Hematopoietic multipotent progenitor cell (in vitro differentiated cells): ENCODE data around the gene DCP2. TPM values are rescaled to one million over a fixed set of nuclear protein-coding genes. Genes with fewer than 3 reads are reported as not detected.
"Not testable (repeated sequence)": the region's sequence is repeated elsewhere in the genome, so short reads cannot be mapped to it uniquely, and the experiment has no call there.

Experiments
- DNase-seq, 3 donors: peaks; one replicate each; pipeline ENCODE4 v3.0.0-alpha.2; 2011 to 2015; ENCODE audit warnings: low read depth in 2 of 3, low spot score in 2 of 3
- total RNA-seq: library from RNA; depleted of rRNA; stranded (reverse); fragments of >200 nt; gene quantifications from one replicate; pipeline ENCODE4 v1.2.3, GENCODE V29; 2012

DCP2 gene
- total RNA-seq: 39.9 TPM

GRCh38 chr5:112976432-112977309 is at the start of gene DCP2:
DCP2 (plus strand) TSS chr5:112976798; CDS start chr5:112976934, 136 bp downstream.
- peak; percentile 85 to 99 (median 98) for DNase-seq

DNA sequence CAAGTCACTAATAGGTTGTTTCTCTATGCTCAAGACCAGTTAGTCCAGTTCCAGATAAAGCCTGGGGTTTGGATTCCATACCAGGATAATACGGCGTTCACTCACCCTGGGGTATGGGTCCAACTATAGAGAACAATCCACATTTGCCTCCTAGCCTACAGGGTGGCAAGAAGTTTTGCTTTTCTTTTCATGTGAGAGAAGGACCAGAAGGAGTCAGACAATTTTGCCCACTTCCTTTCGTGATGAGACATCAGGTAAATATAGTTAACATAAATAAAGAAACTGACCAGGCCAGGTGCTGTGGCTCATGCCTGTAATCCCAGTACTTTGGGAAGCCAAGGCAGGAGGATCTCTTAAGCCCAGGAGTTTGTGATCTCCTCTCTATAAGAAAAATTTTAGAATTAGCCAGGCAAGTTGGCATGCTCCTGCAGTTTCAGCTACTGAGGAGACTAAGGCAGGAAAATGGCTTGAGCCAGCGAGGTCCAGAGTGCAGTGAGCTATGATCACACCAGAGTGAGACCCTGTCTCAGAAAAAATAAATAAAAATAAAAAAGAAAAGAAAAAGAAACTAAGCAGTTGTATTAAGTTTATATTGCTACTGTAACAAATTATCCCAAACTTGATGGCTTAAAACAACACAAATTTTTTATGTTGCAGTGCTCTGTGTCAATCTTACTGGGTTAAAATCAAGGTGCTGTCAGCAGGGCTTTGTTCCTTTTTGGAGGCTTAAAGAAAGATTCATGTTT is 47.1 kb upstream of the DCP2 start:
- no peak for DNase-seq

DNA sequence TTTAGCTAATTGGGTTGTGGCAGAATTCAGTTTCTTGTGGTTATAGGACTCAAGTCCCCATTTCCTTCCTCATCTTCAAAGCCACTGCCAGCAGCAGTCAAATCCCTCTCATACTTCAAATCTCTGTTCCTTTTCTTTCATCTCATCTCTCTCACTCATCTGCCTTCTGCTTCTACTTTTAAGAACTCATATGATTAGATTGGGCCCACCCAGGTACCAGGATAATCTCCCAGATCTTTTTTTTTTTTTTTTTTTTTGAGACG is 46.6 kb upstream of the DCP2 start:
- DNase-seq: peak in 2 of 3 donors; percentile 68 to 89

DNA sequence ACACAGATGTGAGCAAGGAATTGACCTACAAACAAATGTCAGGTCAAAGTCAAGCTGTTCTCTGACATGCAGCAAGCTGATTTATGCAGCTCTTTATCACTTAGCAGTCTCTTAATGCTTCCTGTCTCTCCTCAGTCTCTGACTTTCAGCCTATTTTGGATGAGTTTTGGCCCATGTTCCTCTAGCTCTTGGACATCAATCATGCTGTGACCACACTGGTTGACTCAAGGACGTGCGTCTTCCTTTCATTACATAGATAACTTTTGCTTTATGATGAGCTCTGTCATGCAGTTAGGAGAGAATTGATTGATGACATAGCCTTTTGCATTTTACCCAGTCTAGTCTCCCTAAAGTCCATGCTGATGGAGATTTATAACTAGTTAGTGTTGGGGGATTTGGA is 45.1 kb upstream of the DCP2 start:
- DNase-seq: no peak

GRCh38 chr5:112933105-112933504 is 43.5 kb upstream of the DCP2 start:
- DNase-seq: no peak

DNA sequence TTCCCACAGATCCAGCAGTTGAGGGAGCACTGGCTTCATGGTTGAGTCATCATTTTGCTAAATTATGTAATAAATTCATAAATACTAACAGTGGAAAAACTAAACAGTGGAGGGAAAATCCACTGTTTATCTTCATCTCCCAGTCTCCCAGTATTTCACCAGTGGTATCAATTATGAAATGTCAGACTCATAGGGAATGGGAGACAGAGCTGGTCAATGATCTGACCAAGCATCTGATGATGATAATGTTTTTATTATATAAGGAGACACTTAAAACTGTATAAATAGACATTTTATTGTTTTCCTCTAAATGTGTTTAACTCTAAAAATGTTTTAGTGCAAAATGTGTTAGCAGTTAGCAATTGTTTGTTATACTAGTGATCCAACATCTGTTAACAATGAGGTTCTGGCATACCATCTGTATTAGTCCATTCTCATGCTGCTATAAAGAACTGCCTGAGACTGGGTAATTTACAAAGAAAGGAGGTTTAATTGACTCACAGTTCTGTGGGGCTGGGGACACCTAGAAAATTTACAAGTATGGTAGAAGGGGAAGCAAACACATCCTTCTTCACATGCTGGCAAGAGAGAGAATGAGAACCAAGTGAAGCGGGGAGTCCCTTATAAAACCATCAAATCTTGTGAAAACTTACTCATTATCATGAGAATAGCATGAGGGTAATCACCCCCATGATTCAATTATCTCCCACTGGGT is 42.8 kb upstream of the DCP2 start:
- DNase-seq: no peak

DNA sequence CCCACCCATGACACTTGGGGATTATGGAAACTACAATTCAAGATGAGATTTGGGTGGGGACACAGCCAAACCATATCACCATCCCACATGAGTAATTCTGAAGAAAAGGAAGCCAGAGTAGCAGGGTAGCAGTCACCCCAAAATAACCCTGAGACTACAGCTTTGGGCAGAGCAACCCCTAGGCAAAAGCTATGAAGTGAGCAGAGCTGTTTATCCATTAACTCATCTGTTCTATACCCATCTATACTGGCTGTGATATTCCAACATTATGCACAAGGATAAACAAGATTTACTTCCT is 42.3 kb upstream of the DCP2 start:
- DNase-seq: no peak

GRCh38 chr5:112935675-112936074 is 40.9 kb upstream of the DCP2 start:
- DNase-seq: no peak

DNA sequence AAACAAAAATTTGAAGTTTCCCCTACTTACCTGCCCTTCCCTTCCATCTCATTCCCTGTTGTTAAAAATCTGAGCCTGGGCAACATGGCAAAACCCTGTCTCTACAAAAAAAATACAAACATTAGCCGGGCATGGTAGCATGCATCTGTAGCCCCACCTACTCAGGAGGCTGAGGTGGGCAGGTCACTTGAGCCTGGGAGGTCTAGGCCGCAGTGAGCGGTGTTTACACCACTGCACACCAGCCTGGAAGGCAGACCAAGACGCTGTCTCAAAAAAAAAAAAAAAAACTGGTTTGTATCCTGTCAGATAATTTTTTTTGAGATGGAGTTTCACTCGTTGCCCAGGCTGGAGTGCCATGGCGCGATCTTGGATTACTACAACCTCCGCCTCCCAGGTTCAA is 38.3 kb upstream of the DCP2 start:
- no peak for DNase-seq

GRCh38 chr5:112940670-112941069 is 35.9 kb upstream of the DCP2 start:
- no peak for DNase-seq

DNA sequence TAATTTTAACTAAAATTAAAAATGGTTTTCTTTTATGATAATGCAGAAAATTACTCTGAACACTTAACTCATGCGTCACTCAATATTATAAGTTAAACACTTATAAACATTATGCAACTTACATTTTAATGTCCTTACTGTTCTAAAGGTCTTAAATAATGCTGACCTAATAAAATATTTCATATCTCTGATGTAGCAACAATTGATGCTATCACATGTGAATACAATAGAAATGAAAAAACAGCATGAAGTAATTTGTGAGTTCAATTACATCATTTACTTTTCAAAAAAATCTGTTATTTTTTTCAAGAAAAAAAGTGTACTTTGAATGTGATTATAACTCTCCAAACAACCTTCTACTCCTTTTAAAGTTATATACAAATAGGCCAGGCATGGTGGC is 28.1 kb upstream of the DCP2 start:
- no peak for DNase-seq

GRCh38 chr5:112951124-112951702 is 25.4 kb upstream of the DCP2 start:
- no peak for DNase-seq

- DNase-seq: no peak
Observed at GRCh38 chr5:112956606-112957005, 20.0 kb upstream of the DCP2 start.

GRCh38 chr5:112957036-112957808 is 19.4 kb upstream of the DCP2 start:
- no peak for DNase-seq

DNA sequence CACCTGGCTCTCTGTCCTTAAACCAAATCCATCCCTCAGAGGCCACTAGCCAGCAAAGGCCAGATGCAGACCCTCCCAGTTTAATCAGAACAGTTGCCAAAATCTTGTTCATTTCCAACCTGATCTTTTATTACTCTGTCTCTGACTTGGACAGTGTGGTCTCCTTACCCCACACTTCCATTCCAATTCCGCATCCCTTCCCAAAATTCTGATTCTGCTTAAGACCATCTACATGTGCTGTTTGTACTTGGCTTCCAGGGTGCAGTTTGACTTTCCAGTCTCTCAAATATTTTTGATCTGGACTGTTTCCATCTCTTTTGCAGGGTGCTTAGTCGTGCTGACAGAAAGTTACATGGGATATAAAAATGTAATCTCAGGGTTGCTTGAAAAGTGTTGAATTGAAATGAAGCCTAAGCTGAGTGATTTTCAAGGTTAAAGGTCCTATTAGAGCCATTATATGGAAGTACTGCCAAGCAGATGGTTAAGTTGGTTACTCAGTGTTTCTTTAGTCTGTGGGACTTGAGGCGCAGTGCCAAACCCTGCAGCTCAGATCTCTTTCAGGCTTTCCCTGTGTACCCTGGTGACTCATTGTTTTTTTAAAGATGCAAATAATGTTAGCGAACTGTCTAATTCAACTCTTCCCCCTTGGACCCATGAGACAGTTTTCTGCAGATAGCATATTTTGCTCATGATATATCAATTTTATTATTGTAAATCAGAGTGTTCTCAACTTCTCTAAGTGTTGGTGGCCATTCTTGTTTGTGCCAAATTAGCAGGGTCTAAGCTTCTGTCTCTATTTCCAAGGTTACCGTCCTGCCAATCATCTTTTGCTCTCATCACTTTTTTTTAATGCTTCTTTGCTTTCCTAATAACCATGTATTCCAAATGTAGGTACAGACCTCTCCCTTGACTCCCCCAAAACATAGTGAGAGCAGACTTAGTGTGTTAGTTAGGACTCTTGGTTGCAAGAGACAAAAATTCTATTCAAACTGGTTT is 18.2 kb upstream of the DCP2 start:
- DNase-seq: peak in 2 of 3 donors; percentile 18 to 29

DNA sequence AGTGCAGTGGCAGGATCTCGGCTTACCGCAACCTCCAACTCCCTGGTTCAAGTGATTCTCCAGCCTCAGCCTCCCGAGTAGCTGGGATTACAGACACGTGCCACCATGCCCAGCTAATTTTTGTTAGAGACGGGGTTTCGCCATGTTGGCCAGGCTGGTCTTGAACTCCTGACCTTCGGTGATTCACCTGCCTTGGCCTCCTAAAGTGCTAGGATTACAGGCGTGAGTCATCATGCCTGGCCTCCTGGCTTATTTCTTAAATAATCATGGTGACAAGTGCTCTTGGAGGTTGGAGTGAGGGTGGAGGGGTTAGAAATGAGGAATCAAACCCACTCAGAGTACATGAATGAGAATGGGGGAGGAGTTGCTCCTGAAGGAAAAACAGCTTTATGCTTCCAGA is 16.7 kb upstream of the DCP2 start:
- DNase-seq: not testable (repeated sequence)

DNA sequence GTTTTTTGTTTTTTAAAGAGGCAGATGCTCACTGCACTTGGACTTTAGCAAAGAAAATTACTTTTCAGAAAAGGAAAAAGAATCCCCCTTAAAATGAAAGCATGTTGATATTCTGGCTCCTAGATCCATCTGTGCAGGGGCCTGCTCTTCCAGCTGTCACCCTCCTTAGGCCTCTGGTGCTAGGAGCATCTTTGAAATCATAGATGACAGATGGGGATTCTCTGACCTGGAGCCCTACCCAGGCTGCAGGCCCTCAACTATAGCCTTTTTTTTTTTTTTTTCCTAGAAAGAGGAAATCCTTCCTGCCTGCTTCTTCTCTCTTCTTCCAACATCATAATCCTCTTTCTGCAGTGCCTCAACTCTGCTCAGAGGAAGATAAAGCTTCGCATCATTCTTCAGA is 16.3 kb upstream of the DCP2 start:
- DNase-seq: no peak

DNA sequence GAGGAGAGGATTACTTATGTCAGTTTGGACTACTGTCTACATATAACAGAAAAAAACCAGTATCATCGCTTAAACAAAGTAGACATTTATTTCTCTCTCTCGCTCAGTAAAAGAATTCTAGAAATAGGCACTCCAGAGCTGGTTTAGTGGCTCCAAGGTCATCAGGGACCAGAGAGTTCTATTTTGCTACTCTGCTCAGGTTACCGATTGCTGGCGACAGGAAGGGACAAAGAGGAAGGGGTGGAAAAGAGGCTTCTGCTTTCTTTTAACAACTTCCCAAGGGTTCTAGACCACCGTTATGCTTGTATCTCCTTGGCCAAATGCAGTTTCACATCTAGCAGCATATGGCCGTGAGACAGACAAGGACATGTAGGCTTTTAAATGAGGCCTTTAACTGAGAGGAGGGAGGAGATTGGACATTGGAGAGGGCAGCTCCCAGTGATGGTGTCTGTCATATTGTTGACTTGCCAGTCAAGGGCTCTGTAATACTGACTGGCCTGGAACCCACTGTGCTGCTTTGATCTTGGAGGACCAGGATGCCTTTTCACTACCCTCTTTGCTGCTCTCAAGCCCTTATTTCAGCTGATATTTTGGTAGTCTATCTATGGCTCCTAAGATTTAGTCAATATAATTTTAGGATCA is 15.6 kb upstream of the DCP2 start:
- DNase-seq: no peak

GRCh38 chr5:112963374-112963733 is 13.2 kb upstream of the DCP2 start:
- not testable (repeated sequence) for DNase-seq
